ENCODE data around the gene TPP2.

TPP2 gene

DNA sequence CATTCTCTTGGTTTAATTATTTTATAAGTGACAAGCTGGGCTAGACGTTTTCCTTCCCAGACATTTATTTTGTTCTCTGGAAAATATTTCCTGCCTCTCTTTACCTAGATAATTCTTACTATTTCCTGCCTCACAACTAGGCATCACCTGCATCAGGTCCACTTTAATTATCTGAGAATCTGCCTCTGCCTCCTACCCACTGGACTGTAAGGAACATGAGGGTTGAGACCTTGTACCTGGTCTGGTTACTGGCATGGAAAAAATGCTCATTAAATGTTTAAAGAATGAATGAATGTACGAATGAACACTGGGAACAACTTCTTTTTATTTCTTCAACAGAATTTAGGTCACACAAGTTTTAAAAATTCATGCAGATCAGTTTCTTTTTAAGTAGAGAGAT, 111.4 kb downstream of the TPP2 start:
- DNase-seq = no peak
- Histone ChIP-seq H3K36me3 (no peaks in the 10 kb centered on the region), H3K27ac (no peak overlapping the region), H3K27me3 (no peaks in the 10 kb centered on the region), H3K4me3 (no peak overlapping the region), H3K9me3 (no peaks in the 10 kb centered on the region), H3K4me1 (no peaks in the 10 kb centered on the region)
- TF ChIP-seq, protein P1, sequence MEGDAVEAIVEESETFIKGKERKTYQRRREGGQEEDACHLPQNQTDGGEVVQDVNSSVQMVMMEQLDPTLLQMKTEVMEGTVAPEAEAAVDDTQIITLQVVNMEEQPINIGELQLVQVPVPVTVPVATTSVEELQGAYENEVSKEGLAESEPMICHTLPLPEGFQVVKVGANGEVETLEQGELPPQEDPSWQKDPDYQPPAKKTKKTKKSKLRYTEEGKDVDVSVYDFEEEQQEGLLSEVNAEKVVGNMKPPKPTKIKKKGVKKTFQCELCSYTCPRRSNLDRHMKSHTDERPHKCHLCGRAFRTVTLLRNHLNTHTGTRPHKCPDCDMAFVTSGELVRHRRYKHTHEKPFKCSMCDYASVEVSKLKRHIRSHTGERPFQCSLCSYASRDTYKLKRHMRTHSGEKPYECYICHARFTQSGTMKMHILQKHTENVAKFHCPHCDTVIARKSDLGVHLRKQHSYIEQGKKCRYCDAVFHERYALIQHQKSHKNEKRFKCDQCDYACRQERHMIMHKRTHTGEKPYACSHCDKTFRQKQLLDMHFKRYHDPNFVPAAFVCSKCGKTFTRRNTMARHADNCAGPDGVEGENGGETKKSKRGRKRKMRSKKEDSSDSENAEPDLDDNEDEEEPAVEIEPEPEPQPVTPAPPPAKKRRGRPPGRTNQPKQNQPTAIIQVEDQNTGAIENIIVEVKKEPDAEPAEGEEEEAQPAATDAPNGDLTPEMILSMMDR (IDR thresholded peaks at IDR 0.05) = no peak
- intact Hi-C loops (cut with DNase I; ENCODE audit: low total_unique reads) = no loop called here

DNA sequence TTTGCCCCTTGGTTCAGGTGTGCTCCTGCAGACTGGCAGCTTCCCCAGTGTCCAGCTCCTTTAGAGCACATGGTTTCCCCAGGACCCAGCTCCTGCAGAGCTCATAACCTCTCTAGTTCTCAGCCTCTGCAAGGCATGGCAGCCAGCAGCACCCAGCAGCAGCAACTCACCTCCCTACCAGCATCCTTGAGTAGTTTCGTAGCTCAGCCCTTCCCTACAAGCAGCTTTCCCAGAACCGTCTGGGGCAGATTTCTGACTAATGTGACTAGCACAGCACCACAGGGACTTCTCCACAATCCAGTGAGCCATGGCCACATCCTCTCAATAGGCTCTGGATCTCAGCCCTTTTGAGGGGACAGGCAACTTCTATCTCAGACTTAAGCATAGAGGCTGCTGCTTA, 112.2 kb downstream of the TPP2 start:
- TF ChIP-seq, protein P1 (IDR thresholded peaks at IDR 0.05) = no peak
- H3K4me3 ChIP-seq = no peak overlapping the region
- no peak overlapping the region for H3K27ac ChIP-seq
- no peaks in the 10 kb centered on the region for H3K4me1 ChIP-seq
- no peaks in the 10 kb centered on the region for H3K27me3 ChIP-seq
- intact Hi-C loops (cut with DNase I; ENCODE audit: low total_unique reads) = no loop called here
- H3K9me3 ChIP-seq = no peaks in the 10 kb centered on the region
- H3K36me3 ChIP-seq = no peaks in the 10 kb centered on the region
- no peak for DNase-seq

DNA sequence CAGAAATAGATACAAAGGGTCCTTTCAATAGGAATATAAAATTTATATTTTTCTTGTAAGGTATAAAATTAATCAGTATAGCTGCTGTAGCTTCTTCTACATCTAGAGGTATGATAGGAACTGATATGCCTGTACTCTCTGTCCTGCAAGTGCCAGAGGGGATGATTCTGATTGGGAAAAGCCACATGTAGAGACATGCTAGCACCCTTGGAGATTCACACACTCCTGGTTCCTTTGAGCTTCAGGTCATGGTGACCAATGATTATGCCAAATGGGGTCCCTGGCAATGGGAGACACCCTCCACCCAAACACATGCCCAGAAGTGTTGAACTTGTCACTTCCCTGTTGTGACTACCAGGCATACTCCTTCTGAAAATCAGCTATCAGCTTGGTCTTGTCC, 112.8 kb downstream of the TPP2 start:
- Histone ChIP-seq H3K4me3 (no peak overlapping the region), H3K9me3 (no peaks in the 10 kb centered on the region), H3K27ac (no peak overlapping the region), H3K27me3 (no peaks in the 10 kb centered on the region), H3K36me3 (no peaks in the 10 kb centered on the region), H3K4me1 (no peaks in the 10 kb centered on the region)
- intact Hi-C loops (cut with DNase I; ENCODE audit: low total_unique reads) = no loop called here
- TF ChIP-seq, protein P1 (IDR thresholded peaks at IDR 0.05) = no peak
- no peak for DNase-seq

DNA sequence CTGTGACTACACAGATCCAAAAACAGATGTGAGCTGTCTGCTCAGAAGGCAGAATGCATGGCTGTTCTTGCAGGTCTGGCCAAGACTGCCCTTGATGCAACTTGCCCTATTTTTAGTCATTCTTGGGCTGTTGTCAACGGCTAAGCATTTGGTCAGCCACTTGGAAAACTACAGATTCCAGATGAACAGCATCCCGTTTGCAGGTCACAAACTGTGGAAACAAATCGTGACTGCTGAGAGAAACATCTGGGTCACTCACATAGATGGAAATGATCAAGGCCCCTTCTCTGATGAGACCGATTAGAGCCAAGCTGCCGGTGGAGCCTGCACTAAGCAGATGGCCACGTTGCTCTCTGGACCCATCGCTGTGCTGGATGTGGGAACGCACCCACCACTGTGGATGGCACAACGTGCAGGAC, 113.5 kb downstream of the TPP2 start:
- no peaks in the 10 kb centered on the region for H3K4me1 ChIP-seq
- intact Hi-C loops (cut with DNase I; ENCODE audit: low total_unique reads) = no loop called here
- H3K27me3 ChIP-seq = no peaks in the 10 kb centered on the region
- H3K27ac ChIP-seq = no peak overlapping the region
- TF ChIP-seq, protein P1 (IDR thresholded peaks at IDR 0.05) = no peak
- H3K36me3 ChIP-seq = no peaks in the 10 kb centered on the region
- H3K4me3 ChIP-seq = no peak overlapping the region
- DNase-seq = no peak
- H3K9me3 ChIP-seq = no peaks in the 10 kb centered on the region

DNA sequence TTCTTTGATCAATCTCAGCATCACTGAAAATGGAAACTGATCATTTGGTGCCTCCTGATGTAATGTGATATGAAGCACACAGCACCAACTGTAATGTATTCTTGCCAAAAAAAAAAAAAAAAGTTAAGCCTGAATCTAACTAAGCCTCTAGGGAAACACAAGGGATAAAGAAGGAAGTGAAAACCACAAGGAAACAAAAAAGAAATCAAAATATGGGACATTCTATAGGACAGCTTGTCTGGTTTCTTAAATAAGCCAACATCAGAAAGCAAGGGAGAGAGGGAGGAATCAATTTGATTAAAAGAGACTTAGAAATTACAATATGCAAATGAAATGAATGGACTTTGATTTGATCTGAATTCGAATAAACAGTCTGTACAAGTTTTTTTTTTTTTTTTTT, 118.7 kb downstream of the TPP2 start:
- intact Hi-C loops (cut with DNase I; ENCODE audit: low total_unique reads) = no loop called here
- TF ChIP-seq, protein P1 (IDR thresholded peaks at IDR 0.05) = no peak
- Histone ChIP-seq H3K36me3 (no peaks in the 10 kb centered on the region), H3K4me3 (no peak overlapping the region), H3K27ac (no peak overlapping the region), H3K4me1 (no peaks in the 10 kb centered on the region), H3K27me3 (no peaks in the 10 kb centered on the region), H3K9me3 (no peaks in the 10 kb centered on the region)
- DNase-seq = no peak

DNA sequence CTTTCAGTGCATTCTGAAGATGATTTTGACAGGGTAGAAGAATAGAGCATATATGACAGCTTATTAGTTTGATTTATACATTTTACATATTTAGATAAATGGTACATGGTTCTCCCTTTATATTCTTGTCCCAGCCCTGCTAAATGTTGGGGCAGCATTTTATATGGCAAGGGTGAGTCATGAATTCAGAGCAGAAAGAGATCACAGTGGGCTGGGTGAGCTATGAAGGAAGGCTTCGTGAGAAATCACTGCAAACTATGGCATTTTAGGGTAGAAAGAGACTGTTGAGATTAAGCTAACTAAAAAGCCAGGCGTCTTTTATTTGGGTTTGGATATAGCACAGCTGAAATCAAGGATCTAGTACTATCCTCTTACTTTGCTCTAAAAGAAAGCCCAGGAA, 122.0 kb downstream of the TPP2 start:
- Histone ChIP-seq H3K27me3 (no peaks in the 10 kb centered on the region), H3K4me3 (no peak overlapping the region)
- intact Hi-C loops (cut with DNase I; ENCODE audit: low total_unique reads) = no loop called here

More for the DNA sequence above, 122.0 kb downstream of the TPP2 start:
- H3K36me3 ChIP-seq = no peaks in the 10 kb centered on the region
- no peaks in the 10 kb centered on the region for H3K4me1 ChIP-seq
- H3K9me3 ChIP-seq = no peaks in the 10 kb centered on the region
- TF ChIP-seq, protein P1 (IDR thresholded peaks at IDR 0.05) = no peak
- H3K27ac ChIP-seq = no peak overlapping the region
- DNase-seq = no peak
